NCI-H2196 (cell line): ENCODE results near the gene MARCHF2.

Source experiments
- DNase-seq: peaks from one replicate; lab custom pipeline; 2025; ENCODE audit not compliant: unreplicated experiment; lab: John Stamatoyannopoulos, UW

MARCHF2 gene

GRCh38 chr19:8473648-8474476 is 60.8 kb downstream of the MARCHF2 start:
- DNase-seq = no peak

GRCh38 chr19:8475005-8475404 is 61.9 kb downstream of the MARCHF2 start:
- DNase-seq = no peak

GRCh38 chr19:8476524-8476923 is 63.4 kb downstream of the MARCHF2 start:
- DNase-seq = no peak

- DNase-seq = no peak
Observed at GRCh38 chr19:8477889-8478288, 64.8 kb downstream of the MARCHF2 start.

- no peak for DNase-seq
Observed at GRCh38 chr19:8478598-8478997, 65.5 kb downstream of the MARCHF2 start.

GRCh38 chr19:8481201-8481600 is 68.1 kb downstream of the MARCHF2 start:
- no peak for DNase-seq

- no peak for DNase-seq
Observed at GRCh38 chr19:8481616-8482015, 68.5 kb downstream of the MARCHF2 start.

- no peak for DNase-seq
Observed at GRCh38 chr19:8482696-8483095, 69.6 kb downstream of the MARCHF2 start.

- DNase-seq = no peak
Observed at GRCh38 chr19:8483165-8483564, 70.1 kb downstream of the MARCHF2 start.

- no peak for DNase-seq
Observed at GRCh38 chr19:8484331-8484894, 71.3 kb downstream of the MARCHF2 start.

GRCh38 chr19:8485561-8486371 is 72.7 kb downstream of the MARCHF2 start:
- no peak for DNase-seq

GRCh38 chr19:8486661-8487136 is 73.6 kb downstream of the MARCHF2 start:
- DNase-seq = no peak

- no peak for DNase-seq
Observed at GRCh38 chr19:8487137-8487851, 74.2 kb downstream of the MARCHF2 start.

- no peak for DNase-seq
Observed at GRCh38 chr19:8488365-8488764, 75.3 kb downstream of the MARCHF2 start.
